HG02798 (cell line): ENCODE measurements around the gene KLF16.
A peak's percentile ranks its signal among the peaks of the same experiment; 100 is the strongest.
"Not testable (repeated sequence)": the region's sequence is repeated elsewhere in the genome, so short reads cannot be mapped to it uniquely, and the experiment has no call there.

Experiments used
- ATAC-seq: cut with Tn5 transposase; IDR thresholded peaks from one replicate; pipeline ENCODE4 v1.9.1; 2021; ENCODE audit warnings: mild to moderate bottlenecking; ENCODE audit not compliant: unreplicated experiment, poor library complexity

Gene KLF16

DNA sequence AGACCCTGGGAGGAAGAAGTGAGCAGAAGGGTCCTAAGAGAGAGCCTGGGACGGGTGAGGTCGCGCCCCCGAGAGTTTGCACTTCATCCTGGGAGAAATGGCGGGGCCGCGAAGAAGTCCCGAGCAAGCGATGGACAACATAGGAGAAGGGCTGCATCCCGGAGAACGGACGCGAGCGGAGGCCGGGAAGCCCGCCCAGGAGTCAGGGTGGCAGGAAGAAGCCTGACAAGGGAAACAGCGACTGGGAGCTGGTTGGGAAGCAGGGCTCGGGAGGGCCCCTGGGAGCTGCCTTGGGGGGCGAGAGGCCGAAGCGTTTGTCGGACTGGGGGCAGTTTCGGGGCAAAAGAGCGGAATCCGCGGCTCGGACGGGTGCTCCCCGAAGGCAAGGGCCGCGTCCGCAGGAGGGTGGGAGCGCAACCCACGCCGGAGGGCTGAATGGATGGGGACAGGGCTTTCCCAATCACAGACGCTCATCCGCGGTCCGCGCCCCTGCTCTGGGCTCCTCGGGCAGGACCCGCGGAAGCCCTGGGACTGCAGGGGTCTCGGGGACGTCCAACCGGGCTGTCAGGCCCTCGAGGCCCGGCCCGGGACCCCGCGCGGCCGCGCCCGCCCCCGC, 21.4 kb upstream of the KLF16 start:
- peak; percentile 6 for ATAC-seq

DNA sequence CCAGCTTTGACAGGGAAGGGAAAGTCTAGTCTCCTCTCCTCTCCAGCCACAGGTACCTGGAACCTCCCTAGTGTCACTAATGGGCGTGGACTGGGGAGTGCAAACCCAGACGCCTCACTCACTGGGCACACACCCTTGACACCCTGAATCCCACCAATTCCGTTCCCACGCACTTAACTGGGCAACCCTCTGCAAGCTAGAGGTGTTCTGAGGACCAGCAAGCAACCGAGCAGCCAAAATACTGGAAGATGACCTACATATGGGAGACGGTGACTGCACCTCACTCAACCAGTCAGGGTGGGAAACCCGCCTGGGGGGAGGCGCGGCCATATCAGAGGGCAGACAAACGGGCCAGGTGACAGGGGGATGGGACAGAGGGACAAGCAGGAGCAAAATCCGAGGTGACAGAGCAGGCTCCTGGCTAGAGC, 20.9 kb upstream of the KLF16 start:
- no peak for ATAC-seq

DNA sequence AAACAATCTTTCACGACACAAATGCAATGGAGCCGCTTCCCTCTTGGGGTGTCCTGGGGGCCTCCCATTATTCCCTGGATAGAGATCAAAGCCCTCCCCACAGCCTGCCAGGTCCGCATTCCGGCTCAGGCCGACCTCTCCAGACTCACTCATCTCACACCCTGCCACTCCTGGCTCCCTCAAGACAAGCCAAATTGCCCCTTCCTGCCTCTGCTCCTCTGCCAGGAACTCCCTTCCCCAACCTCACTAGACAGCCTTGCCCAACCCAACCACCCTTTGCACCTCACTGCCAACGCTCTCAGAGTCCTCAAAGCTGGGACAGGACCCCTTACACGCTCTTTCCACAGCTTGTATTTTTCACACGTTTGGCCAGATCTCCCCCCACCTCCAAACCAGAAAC, 20.4 kb upstream of the KLF16 start:
- no peak for ATAC-seq

DNA sequence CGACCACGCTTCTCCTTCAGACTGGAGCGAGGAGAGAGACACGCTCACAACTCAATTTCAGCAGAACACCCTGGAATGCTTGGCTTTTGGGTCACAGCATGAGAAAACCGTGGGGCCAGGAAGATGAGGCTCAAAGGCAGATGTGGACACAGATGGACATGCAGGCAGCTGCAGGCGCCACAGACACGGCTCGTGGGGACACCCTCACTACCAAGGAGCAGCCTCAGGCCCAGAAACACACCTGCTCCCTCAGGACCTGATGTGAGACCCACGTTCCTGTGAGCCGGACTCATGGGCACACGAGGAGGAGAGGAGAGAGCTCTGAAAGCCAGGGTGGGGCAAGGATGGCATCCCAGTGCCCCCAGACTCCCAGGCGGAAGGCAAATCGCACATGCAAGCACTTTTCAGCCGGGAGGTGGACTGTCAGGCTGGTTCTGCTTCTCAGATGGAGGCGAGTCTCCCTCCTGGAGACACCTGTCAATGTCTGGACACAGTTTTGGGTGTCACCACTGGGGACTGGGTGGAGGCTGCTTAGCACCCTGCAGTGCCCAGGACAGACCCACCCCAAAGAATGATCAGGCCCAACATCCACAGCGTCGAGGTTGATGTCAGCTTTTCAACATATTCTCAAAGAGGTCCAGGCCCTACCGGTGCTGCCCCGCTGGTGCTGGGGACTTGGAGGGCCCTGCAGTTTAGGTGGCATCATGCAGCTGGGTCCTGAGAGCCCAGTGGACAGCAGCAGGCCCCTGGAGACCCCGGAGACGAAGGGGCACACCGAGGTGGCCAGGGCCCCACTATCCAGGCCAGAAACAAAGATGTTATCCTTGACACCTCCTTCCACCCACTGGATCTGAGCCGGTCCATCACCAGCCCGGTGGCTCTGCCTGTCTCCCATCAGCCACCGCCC, 19.7 kb upstream of the KLF16 start:
- no peak for ATAC-seq

DNA sequence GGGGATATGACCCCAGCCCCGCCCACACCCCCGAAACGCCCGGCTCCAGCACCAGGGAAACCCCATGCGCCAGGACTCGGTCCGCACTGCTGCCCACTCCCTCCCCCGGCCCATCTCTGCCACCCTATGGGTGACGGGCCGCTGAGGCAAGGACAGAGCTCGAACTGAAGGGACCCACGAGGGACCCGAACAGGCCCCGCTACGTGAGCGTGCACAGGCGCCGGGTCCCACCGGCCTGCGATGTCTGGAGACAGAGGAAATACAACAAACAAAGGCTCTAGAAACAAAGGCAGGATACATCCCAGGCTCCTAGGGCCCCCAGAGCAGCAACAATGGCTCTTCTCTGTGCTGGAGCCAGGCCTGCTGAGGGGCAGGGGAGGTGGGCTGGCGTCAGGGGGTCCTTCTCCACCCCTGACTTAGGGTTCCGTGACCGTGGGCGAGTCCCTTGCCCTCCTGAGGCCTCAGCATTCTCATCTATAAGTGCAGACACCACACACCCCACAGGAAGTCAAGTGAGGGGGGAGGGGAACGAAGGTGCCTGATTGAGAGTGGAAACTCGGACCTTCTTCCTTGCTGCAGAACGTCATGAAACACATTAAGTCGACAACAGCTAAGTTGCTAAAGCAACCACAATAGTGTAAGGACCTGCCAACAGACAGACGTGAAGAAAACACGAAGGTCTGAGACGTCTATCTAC, 18.9 kb upstream of the KLF16 start:
- ATAC-seq: no peak

DNA sequence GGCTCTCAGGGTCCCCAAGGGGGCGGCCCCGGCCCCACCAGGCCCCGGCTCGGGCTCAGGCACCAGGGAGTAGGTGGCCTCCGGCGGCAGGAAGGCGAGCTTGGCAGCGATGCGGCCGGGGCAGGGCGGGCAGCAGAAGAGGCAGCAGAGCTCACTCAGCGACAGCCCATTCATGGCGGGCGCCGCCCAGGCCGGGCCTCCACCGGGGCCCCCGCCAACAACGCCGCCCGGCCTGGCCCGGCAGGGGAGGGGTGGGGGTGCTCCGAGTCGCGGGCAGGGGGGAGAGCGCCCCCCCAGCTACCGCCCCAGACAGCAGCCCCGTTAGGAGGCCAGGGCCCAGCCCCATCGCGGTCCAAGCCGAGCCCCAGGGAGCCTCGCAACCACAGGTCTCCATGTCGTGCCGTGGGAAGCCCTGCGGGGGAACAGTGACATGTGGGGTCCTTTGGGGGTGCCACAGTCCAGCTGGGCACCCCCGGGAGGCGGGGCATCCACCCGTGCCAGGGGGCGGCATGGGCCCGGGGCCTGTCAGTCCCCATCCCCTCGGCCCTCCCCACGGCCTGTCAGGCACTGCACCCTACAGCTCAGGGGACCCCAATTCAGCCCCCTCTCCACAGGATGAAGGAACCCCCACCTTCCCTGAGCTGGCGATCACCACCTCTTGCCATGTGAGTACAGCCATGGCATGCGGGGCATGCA, 18.2 kb upstream of the KLF16 start:
- not testable (repeated sequence) for ATAC-seq

DNA sequence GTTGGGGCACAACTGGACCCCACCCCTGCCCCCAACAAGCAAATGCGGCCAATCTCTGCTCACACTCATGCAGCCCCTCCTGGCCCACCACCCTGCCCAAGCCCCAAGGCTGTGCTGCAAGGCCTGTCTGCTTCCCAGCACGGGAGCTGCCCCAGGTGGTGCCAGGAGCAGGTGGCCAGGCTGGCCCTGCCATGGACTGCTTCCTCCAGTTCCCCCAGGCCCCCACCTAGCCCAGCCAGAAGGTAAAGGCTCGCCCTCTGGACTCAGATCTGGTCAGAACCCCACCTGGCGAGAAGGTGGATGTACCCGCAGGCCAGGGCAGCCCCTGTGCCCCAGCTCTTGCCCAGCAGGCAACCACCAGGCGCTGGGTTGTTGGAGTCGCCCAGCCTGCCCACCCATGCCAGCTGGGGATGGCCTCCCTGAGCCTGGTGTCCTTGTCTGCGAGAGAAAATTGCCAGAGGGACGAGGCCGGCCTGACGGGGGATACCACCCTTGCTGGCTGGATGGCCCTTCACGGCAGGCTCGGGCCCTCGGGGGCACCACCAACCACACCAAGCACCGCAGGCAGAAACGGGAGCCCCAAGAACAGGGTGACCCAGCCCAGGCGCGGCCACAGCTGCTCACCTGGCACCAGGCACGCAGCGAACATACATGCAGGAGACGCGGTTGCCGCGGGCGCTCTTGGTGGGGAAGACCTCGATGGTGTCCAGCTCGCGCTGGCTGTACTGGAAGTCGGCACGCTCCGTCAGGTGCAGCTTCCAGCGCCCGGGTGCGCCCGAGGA, 17.4 kb upstream of the KLF16 start:
- ATAC-seq: no peak

DNA sequence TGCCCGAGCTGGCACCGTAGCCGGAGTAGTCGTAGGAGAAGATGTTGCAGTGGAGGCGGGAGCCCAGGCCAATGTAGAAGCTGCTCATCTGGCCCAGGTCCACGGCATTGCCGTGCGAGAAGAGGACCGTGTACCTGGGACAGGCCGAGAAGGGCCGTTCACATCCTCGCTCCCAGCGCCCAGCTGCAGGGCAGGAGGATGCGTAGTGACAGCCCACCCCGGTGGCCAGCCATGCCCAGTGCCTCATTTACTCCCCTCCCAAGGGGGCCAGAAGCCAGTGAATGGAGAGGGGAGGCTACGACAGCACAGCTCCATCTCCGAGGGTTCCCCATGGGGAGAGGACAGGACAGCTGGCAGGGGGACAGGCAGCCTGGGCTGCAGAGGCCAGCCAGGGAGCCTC, 16.6 kb upstream of the KLF16 start:
- ATAC-seq: not testable (repeated sequence)

DNA sequence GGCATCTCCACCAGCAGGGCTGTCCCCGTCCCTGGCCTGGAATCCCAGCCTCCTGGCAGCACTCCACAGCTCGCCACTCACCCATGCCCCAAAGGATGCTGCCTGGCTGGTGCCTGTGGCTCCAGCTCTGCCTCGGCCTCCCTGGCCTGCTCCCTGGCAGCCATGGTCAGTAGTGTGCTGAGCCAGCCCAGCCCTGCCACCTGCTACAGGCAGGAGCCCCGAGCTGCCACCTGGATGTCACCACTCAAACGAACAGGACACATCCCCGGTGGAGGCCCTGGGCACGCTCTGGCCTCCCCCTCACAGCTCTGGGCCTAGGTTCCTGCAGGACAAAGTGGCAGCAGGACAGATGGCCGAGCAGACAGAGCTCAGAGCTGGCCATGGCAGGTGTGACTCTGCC, 15.2 kb upstream of the KLF16 start:
- ATAC-seq: not testable (repeated sequence)

DNA sequence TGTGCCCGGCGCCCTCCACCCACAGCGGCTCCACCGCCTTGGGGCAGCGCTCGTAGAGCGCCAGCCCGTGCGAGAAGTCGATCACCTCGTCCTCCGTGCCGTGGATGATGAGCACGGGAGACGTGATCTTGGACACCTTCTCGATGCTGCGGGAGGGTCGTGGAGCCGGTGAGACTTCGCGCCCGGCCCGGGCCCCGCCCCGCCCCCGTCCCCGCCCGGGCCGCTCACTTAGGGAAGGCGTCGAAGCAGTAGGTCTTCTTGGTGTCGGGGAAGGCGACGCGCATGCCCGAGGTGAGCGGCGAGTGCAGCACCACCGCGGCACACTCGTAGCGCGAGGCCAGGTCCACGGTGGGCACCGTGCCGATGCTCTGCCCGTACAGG, 13.9 kb upstream of the KLF16 start:
- ATAC-seq: not testable (repeated sequence)

DNA sequence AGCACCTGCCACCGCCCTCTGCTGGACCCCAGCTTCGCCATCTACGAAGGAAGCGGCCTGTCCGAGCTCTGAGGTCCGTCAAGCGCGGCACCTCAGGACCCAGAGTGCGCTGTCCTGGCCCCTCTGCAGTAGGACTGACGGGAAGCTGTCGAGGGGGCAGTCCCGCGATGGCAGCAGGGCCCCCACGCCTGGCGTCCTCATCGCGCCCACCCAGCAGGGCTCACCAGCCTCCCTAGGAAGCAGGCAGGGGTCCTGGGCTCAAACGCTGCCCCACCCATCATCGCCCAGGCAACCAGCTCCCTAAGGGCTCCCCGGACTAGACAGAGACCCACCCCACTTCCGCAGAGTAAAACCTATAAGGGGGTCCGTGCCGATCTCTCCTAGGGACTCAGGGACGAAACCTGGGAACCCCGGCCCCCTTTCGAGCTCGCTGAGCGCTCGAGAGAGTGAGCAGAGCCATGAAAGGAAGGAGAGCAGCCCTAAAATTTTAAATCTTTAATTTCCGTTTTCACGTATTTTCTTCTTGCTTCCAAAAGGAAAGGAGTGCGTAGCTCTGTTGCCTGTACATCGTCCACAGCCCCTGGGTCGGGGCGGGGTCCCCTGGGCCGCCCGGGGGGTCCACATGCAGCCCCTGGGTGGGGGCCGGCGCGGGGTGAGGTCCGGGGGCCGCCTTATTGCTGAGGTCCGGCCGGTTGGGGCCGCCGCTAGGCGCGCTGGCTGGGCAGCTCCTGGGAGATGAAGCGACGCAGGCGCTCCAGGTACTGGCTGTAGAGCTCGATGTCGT, 13.3 kb upstream of the KLF16 start:
- ATAC-seq: not testable (repeated sequence)

DNA sequence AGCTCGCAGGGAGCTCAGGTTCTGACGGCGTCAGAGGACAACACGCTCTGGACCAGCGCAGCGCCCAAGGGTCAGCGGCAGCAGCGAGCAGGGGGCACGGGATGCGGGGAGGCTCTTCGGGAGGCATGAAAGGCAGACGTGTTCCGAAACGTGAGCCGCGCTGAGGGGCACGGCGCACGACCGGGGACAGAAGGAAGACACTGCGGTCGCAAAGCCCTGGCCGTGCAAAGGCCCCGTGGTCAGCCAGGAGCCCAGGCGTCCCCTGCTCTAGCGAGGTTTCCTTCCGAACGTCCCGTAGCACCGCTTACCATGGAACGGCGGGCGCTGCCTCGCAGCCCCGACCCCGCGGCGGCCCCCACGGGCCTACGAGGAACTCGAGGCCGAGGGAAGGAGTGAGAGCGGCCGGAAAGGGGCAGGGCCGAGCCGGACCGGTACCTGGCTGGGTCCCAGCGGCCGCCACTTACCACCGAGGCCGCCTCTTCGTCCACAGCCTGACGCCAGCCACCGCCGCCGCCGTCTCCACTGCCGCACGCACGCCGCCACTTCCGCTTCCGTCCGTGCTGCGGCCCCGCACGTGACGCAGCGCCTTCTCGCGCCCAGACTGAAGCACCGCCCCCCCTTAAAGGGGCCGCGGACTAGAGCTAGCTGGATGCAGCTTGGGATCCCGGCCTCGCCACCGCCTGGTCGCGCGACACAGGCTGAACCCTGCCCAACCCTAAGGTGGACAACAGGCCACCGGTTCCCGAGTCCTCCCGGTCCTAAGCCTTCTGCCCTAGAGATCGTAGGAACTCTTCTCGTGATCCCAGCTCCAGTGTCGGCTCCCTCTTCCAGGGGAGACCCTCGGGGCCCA, 12.5 kb upstream of the KLF16 start:
- ATAC-seq: peak; percentile 92

DNA sequence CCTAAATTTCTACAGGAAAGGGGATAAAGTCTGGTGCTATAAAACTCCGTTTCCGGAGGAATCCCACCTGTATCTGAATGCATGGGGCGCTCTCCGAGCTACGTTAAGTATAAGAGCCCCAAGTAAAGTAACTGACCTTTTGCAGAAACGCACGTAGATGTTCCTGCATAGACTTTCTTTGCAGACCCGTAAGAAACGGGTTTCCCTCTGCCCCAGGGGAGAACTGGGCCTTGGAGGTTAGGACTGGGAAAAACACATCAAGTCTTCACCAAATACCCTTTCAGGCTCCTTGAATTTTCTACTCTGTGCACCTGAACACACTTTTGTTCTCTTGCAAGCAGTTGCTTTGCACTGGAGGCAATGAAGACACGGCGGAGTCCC, 11.9 kb upstream of the KLF16 start:
- ATAC-seq: not testable (repeated sequence)

DNA sequence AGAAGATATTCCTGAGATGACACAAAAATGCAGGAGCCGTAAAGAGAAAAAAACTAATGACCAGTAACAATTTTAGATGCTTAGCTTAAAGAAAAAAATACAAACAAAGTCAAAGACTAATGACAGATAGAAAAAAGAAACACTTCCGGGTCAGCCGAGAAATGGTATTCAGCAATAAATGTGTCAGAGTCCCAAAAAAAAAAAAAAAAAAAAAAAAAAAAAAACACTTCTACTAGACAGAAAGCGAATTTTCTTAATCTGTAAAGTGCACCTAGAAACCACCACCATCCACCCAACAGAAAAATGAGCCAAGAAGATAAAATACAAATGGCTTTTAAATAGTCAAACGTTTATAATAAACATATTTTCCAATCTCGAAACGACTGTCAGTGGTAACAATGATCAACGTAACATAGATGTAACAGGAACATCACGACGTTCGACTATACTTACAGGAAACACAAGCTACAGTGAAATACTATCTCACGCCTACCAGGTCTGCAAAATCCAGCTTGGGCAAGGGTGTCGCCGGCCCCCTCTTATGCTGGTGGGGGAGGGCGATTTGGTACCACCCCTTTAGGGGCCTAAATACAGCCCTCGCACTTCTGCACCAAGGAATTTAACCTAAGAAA, 11.3 kb upstream of the KLF16 start:
- ATAC-seq: no peak

DNA sequence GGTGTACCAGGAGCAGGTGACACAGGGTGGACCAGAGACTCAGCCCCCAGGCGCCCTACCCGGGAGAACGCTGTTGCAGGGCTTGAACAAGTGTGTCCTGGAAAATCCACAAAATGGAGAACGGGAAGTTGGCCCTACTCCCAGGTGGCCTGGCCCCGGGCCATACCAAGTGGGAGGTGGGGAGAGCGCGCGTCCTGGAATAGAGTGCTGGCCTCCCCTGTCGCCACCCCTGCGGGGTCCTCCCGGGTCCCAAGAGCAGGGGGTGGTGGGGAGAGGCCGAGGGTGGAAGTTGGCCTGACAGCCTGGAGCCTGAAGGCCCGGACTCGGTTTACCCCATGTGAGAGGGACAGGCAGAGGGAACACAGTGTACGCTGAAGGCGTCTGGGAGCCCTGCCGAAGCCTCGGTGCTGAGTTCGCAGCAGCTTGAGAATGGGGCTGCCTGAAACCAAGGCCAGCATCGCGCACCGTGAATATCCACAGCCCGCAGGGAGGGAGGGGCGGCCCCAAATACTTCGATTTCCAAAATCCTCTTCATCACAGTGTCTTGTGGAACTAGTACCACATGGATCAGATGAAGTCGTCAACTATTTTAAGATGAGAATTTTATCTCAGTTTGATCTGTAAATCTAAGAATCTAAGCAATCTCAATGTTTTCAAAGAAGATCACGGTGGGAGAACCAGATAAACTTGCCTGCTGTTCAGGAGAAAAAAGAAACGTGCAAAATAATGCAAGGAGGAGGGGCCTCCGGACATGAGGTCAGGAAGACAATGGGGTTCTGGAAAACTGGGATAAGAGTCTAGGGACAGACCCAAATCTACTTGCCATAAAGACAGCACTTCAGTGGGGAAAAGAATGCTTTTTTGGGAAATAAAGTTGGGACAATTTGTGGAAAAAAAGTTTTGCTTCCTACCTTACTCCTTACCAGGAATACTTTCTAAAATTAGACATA, 10.4 kb upstream of the KLF16 start:
- no peak for ATAC-seq

DNA sequence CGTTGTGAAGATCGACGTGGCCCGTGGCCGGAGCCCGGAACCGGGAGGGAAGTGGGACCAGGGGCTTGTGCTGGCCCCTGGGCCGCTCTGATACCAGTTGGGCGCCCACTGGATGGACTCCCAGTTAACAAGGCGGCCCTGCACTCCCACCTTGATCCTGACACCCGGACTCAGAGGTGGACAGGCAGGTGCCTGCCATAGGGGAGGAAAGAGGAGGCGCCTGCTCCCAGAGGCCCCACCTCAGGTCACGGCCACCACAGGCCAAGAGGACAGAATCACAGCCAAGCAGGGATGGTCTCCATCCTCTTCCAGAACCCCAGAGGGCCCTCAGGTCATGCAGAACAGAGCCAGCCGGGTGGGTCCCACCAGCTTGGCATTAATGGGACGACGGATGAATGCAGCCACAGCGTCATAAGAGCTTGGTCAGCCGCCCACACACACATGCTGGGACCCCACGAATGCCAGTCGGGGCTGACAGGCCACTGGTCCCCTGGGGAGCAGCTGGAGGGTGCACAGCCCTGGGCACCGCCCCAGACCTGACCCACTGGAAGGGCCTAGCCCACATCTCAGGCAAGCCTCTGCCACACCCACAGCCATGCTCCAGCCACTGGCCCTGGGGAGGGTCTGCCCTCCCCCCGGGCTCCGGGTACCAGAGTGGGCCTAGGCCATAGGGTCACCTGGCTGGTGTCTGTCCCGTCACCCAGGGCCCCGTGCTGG, 9.6 kb upstream of the KLF16 start:
- no peak for ATAC-seq
